Endothelial cell (in vitro differentiated cells): ENCODE data around the gene ST3GAL5. TPM values are rescaled to one million over a fixed set of nuclear protein-coding genes. Genes with fewer than 3 reads are reported as not detected.

Experiments used
- DNase-seq: peaks from one replicate; pipeline ENCODE4 v3.0.0; 2021; ENCODE audit warnings: low spot score
- H3K27ac Mint-ChIP-seq: one replicate; pipeline ENCODE4 v1.8.0; 2021; ENCODE audit warnings: mixed read lengths, inconsistent platforms; ENCODE audit not compliant: unreplicated experiment
- H3K27me3 Mint-ChIP-seq: one replicate; pipeline ENCODE4 v1.8.0; 2021; ENCODE audit warnings: mild to moderate bottlenecking, moderate library complexity, mixed read lengths, inconsistent platforms; ENCODE audit not compliant: unreplicated experiment
- H3K36me3 Mint-ChIP-seq: one replicate; pipeline ENCODE4 v1.8.0; 2021; ENCODE audit warnings: mild to moderate bottlenecking, low read depth, mixed read lengths, inconsistent platforms; ENCODE audit not compliant: unreplicated experiment
- H3K4me1 Mint-ChIP-seq: one replicate; pipeline ENCODE4 v1.8.0; 2021; ENCODE audit warnings: mild to moderate bottlenecking, mixed read lengths, inconsistent platforms; ENCODE audit not compliant: unreplicated experiment
- H3K4me3 Mint-ChIP-seq: one replicate; pipeline ENCODE4 v1.8.0; 2021; ENCODE audit warnings: mild to moderate bottlenecking, mixed read lengths, inconsistent platforms; ENCODE audit not compliant: unreplicated experiment
- H3K9me3 Mint-ChIP-seq: one replicate; pipeline ENCODE4 v1.8.0; 2021; ENCODE audit warnings: mixed read lengths, inconsistent platforms; ENCODE audit not compliant: unreplicated experiment
- total RNA-seq: library from RNA; stranded (reverse); fragmentation: NEBNext Ultra II Directional; extraction: Animal tissue kit (Norgen Biotek cat#: 25700); gene quantifications from one replicate; pipeline ENCODE4 v1.2.1, GENCODE V29; 2021; ENCODE audit not compliant: unreplicated experiment
- TF ChIP-seq, protein P1 (sequence below): fragments of 200-600 bp; sonication (generic); IDR thresholded peaks from one replicate; pipeline ENCODE4 v1.5.0; 2021; ENCODE audit warnings: antibody characterized with exemption; ENCODE audit not compliant: unreplicated experiment

Gene ST3GAL5
- total RNA-seq, 1 donor from 2014 or later: 49.8 TPM

- Mint-ChIP-seq H3K9me3 (no peaks in the 10 kb centered on the region), H3K27me3 (no peaks in the 10 kb centered on the region), H3K4me3 (no peak overlapping the region), H3K4me1 (peaks cover 18% of the 10 kb centered on the region), H3K27ac (no peak overlapping the region), H3K36me3 (peaks cover 20% of the 10 kb centered on the region)
- TF ChIP-seq, protein P1, sequence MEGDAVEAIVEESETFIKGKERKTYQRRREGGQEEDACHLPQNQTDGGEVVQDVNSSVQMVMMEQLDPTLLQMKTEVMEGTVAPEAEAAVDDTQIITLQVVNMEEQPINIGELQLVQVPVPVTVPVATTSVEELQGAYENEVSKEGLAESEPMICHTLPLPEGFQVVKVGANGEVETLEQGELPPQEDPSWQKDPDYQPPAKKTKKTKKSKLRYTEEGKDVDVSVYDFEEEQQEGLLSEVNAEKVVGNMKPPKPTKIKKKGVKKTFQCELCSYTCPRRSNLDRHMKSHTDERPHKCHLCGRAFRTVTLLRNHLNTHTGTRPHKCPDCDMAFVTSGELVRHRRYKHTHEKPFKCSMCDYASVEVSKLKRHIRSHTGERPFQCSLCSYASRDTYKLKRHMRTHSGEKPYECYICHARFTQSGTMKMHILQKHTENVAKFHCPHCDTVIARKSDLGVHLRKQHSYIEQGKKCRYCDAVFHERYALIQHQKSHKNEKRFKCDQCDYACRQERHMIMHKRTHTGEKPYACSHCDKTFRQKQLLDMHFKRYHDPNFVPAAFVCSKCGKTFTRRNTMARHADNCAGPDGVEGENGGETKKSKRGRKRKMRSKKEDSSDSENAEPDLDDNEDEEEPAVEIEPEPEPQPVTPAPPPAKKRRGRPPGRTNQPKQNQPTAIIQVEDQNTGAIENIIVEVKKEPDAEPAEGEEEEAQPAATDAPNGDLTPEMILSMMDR: no peak
- DNase-seq: no peak
These were observed 23.1 kb downstream of the ST3GAL5 start for GRCh38 chr2:85865539-85866164.

DNA sequence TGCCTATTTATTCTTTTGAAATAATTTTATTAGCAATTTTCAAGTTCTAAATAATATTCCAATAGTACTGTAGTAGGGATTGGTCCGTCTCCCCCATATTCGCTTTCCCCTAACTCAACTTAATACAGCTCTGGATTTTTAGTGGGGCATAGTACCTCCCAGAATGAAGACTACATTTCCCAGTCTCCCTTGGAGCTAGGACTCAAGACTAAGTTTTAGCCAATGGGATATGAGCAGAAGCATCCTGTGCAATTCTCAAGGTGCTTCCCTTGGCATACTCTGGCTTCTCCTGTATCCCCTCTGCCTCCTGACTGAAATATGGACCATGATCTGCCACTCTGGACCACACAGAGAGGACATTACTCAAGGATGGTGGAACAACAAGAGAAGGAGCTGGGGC, 24.1 kb downstream of the ST3GAL5 start:
- Mint-ChIP-seq H3K9me3 (no peaks in the 10 kb centered on the region), H3K27ac (no peak overlapping the region), H3K27me3 (no peaks in the 10 kb centered on the region), H3K4me1 (peaks cover 22% of the 10 kb centered on the region), H3K36me3 (peaks cover 20% of the 10 kb centered on the region), H3K4me3 (no peak overlapping the region)
- no peak for DNase-seq
- TF ChIP-seq, protein P1: no peak

GRCh38 chr2:85862426-85862825, 26.4 kb downstream of the ST3GAL5 start:
- Mint-ChIP-seq H3K27me3 (no peaks in the 10 kb centered on the region), H3K4me3 (no peak overlapping the region), H3K4me1 (peaks cover 29% of the 10 kb centered on the region), H3K9me3 (no peaks in the 10 kb centered on the region), H3K27ac (no peak overlapping the region), H3K36me3 (peaks cover 21% of the 10 kb centered on the region)
- DNase-seq: no peak
- TF ChIP-seq, protein P1: no peak

GRCh38 chr2:85861650-85862049, 27.1 kb downstream of the ST3GAL5 start:
- no peak overlapping the region for H3K27ac Mint-ChIP-seq
- H3K9me3 Mint-ChIP-seq: no peaks in the 10 kb centered on the region
- no peak overlapping the region for H3K4me3 Mint-ChIP-seq
- no peaks in the 10 kb centered on the region for H3K27me3 Mint-ChIP-seq
- H3K4me1 Mint-ChIP-seq: peaks cover 26% of the 10 kb centered on the region
- H3K36me3 Mint-ChIP-seq: peaks cover 21% of the 10 kb centered on the region
- TF ChIP-seq, protein P1: no peak
- DNase-seq: no peak

GRCh38 chr2:85861180-85861579, 27.6 kb downstream of the ST3GAL5 start:
- H3K36me3 Mint-ChIP-seq: peaks cover 24% of the 10 kb centered on the region

More at GRCh38 chr2:85861180-85861579, 27.6 kb downstream of the ST3GAL5 start:
- Mint-ChIP-seq H3K9me3 (no peaks in the 10 kb centered on the region), H3K4me1 (peaks cover 26% of the 10 kb centered on the region), H3K4me3 (no peak overlapping the region), H3K27ac (no peak overlapping the region), H3K27me3 (no peaks in the 10 kb centered on the region)
- no peak for DNase-seq
- TF ChIP-seq, protein P1: no peak
